Measurements from ENCODE around the gene TIPARP. TPM values are rescaled to one million over a fixed set of nuclear protein-coding genes. Genes with fewer than 3 reads are reported as not detected.

The TIPARP gene
- polyA plus RNA-seq, 1 donor: 17.4 TPM

DNA sequence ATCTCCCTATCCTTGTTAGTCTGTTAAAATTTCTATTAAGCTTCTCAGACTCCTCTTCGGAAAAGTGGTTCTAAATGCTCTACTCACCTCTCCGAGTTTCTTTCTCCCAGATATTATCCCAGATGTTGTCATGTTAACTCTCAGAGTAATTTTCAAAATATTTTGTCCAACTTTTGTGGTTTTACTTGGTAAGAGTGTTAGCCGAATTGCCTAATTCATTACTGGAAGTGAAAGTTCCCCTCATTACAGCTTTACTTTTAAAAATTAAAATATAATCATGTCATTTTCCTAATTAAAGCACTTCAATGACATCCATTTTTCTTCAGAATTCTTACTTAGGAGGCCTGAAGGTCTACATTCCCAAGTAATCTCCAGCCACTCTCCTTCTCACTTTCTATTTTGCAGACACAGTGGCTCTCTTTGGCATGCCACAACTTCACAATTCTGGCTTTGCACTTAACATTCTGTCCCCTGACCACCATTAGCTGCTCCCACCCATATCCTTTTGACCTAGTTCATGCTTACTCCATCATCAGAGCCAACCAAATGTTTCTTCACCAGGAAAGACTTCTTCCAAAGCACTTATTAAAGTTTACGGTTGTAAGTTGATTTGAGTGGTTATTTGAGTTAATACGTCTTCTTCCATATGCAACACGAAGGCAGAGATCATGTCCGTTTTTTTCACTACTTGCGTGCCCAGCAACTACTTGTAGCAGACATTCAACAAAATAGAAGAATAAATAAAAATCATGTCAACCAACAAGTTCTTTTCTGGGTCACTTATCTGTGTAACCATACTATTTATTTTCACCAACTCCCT is 10.2 kb upstream of the TIPARP start:
- no peak overlapping the region for H3K27ac ChIP-seq (ENCODE audit: low read length)
- H3K4me3 ChIP-seq (ENCODE audit: low read length): no peak overlapping the region
- no peaks in the 10 kb centered on the region for H3K4me1 ChIP-seq (ENCODE audit: control insufficient read depth, insufficient read depth, low read length)
- no peaks in the 10 kb centered on the region for H3K9me3 ChIP-seq (ENCODE audit: control insufficient read depth, low read depth, low read length)
- 77% methylated on average over 6 of the region's 8 CpGs for WGBS (ENCODE audit: insufficient coverage, low lambda C conversion rate)
- no peaks in the 10 kb centered on the region for H3K27me3 ChIP-seq (ENCODE audit: control insufficient read depth, insufficient read depth, low read length)
- no peaks in the 10 kb centered on the region for H3K36me3 ChIP-seq (ENCODE audit: control insufficient read depth, insufficient read depth, low read length)
- no peak for DNase-seq

DNA sequence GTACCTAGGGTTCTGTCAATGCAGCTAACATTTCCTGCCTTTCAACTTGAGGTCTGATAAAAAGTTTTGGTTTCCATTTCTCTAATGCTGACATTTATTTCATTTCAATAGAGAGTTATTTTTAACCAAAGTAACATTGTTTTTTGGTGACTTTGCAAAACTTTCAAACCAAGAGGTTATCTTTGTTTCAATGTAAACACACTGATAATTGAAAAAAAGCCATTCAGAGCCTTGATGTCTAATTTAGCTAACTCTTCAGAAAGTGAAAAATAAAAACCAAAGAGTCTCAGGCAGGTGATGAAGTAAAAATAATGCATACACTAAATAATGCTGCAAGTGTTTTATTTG is 9.6 kb upstream of the TIPARP start:
- H3K9me3 ChIP-seq (ENCODE audit: control insufficient read depth, low read depth, low read length): no peaks in the 10 kb centered on the region
- no peak for DNase-seq
- no peaks in the 10 kb centered on the region for H3K36me3 ChIP-seq (ENCODE audit: control insufficient read depth, insufficient read depth, low read length)
- H3K4me1 ChIP-seq (ENCODE audit: control insufficient read depth, insufficient read depth, low read length): peaks cover 2% of the 10 kb centered on the region
- no peak overlapping the region for H3K4me3 ChIP-seq (ENCODE audit: low read length)
- no peak overlapping the region for H3K27ac ChIP-seq (ENCODE audit: low read length)
- H3K27me3 ChIP-seq (ENCODE audit: control insufficient read depth, insufficient read depth, low read length): no peaks in the 10 kb centered on the region

GRCh38 chr3:156665291-156665690 is 9.1 kb upstream of the TIPARP start:
- DNase-seq: no peak
- Histone ChIP-seq H3K27ac (ENCODE audit: low read length) (no peak overlapping the region), H3K27me3 (ENCODE audit: control insufficient read depth, insufficient read depth, low read length) (no peaks in the 10 kb centered on the region), H3K4me3 (ENCODE audit: low read length) (no peak overlapping the region), H3K9me3 (ENCODE audit: control insufficient read depth, low read depth, low read length) (no peaks in the 10 kb centered on the region), H3K36me3 (ENCODE audit: control insufficient read depth, insufficient read depth, low read length) (no peaks in the 10 kb centered on the region), H3K4me1 (ENCODE audit: control insufficient read depth, insufficient read depth, low read length) (peaks cover 3% of the 10 kb centered on the region)
- 80% methylated on average over 1 of the region's 2 CpGs for WGBS (ENCODE audit: insufficient coverage, low lambda C conversion rate)

DNA sequence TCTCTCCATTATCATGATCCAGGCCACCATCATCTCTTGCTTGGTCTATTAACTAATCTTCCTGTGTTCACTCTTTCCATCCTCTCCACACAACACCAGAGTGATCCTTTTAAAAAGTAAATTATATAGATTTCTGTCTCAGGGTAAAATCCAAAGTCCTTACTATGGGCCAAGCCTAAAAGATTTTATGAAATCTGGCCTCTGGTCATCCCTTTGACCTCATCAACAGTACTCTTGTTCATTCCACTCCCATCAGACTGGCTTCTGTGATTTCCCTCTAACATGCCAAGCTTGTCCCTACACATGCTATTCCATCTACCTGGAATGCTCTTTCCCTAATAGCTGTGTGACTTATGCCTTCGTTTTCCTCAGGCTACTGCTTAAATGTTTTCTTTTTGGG is 8.3 kb upstream of the TIPARP start:
- 71% methylated on average over 1 of the region's 1 CpG for WGBS (ENCODE audit: insufficient coverage, low lambda C conversion rate)

DNA sequence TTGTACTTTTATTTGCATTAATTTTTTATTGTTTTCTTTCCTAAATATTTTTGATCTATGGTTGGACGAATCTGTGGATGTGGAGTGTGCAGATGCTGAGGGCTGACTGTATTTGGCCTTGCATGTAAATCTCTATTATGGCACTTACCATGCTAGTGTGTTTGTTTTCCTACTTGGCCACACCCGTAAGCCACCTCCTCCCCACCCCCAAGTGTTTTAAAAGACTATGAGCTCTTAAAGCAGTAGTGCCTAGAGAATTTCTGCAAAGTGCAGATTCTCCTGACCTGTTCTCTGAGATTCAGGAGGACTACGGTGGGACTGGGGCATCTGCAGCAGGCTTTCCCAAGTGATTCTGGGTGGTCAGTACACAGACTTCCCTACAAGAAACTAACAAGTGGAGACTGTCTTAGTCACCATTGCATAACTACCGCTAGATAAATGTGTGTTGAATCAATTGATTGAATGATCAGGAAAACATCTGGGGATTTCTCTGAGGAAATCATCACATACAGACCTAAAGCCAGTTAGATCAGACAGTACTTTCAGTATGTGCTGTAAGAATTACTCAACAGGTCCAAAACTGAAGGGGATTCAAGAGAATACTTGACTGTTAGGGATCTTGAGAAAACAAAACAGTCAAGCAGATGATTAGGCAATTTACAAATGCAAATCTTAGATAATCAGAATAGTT is 6.2 kb upstream of the TIPARP start:
- no CpG with 5 or more reads among the region's 4 CpGs for WGBS (ENCODE audit: insufficient coverage, low lambda C conversion rate)
- H3K4me3 ChIP-seq (ENCODE audit: low read length): no peak overlapping the region
- H3K4me1 ChIP-seq (ENCODE audit: control insufficient read depth, insufficient read depth, low read length): peaks cover 3% of the 10 kb centered on the region
- no peak for DNase-seq
- no peaks in the 10 kb centered on the region for H3K36me3 ChIP-seq (ENCODE audit: control insufficient read depth, insufficient read depth, low read length)
- no peak overlapping the region for H3K27ac ChIP-seq (ENCODE audit: low read length)
- H3K9me3 ChIP-seq (ENCODE audit: control insufficient read depth, low read depth, low read length): no peaks in the 10 kb centered on the region
- H3K27me3 ChIP-seq (ENCODE audit: control insufficient read depth, insufficient read depth, low read length): no peaks in the 10 kb centered on the region

More for the DNA sequence above, 8.3 kb upstream of the TIPARP start:
- Histone ChIP-seq H3K27ac (ENCODE audit: low read length) (no peak overlapping the region), H3K9me3 (ENCODE audit: control insufficient read depth, low read depth, low read length) (no peaks in the 10 kb centered on the region), H3K27me3 (ENCODE audit: control insufficient read depth, insufficient read depth, low read length) (no peaks in the 10 kb centered on the region), H3K36me3 (ENCODE audit: control insufficient read depth, insufficient read depth, low read length) (no peaks in the 10 kb centered on the region), H3K4me1 (ENCODE audit: control insufficient read depth, insufficient read depth, low read length) (peaks cover 3% of the 10 kb centered on the region), H3K4me3 (ENCODE audit: low read length) (no peak overlapping the region)
- DNase-seq: no peak

DNA sequence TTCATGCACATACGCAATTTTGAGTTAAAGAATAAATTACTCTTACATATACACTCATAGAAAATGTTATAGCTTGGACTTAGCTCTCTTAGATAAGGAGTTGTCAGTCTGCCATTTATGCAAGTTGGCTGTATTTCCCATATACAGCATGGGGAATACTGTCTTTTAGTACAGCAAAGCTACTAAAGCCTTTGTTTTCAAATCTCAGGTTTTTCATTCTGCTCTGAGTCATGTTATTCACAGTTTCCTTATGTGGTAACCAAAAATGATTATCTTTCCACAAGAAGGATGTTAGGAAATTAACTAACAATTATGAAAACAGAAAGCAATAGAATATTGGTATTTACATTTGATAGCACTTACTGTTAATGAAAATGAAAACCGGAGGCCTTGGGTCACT is 4.3 kb upstream of the TIPARP start:
- Histone ChIP-seq H3K9me3 (ENCODE audit: control insufficient read depth, low read depth, low read length) (no peaks in the 10 kb centered on the region), H3K36me3 (ENCODE audit: control insufficient read depth, insufficient read depth, low read length) (no peaks in the 10 kb centered on the region), H3K4me3 (ENCODE audit: low read length) (no peak overlapping the region), H3K27ac (ENCODE audit: low read length) (peak overlapping the region; percentile 16), H3K4me1 (ENCODE audit: control insufficient read depth, insufficient read depth, low read length) (peaks cover 3% of the 10 kb centered on the region), H3K27me3 (ENCODE audit: control insufficient read depth, insufficient read depth, low read length) (no peaks in the 10 kb centered on the region)
- DNase-seq: peak; percentile 36 to 61
- 83% methylated on average over 1 of the region's 2 CpGs for WGBS (ENCODE audit: insufficient coverage, low lambda C conversion rate)

DNA sequence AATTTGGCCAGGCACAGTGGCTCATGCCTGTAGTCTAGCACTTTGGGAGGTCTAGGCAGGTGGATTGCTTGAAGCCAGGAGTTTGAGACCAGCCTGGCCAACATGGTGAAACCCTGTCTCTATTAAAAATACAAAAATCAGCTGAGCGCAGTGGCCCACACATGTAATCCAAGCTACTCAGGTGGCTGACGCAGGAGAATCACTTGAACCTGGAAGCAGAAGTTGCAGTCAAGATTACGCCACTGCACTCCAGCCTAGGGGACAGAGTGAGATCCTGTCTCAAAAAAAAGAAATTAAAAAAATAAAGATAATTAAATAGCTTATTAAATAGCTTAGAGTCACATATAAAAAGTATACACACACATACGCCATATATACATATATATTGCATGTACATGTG is 3.7 kb upstream of the TIPARP start:
- H3K27me3 ChIP-seq (ENCODE audit: control insufficient read depth, insufficient read depth, low read length): no peaks in the 10 kb centered on the region
- peaks cover 3% of the 10 kb centered on the region for H3K4me1 ChIP-seq (ENCODE audit: control insufficient read depth, insufficient read depth, low read length)
- whole genome bisulfite sequencing (ENCODE audit: insufficient coverage, low lambda C conversion rate): 100% methylated on average over 2 of the region's 4 CpGs
- no peaks in the 10 kb centered on the region for H3K36me3 ChIP-seq (ENCODE audit: control insufficient read depth, insufficient read depth, low read length)
- H3K27ac ChIP-seq (ENCODE audit: low read length): no peak overlapping the region
- no peaks in the 10 kb centered on the region for H3K9me3 ChIP-seq (ENCODE audit: control insufficient read depth, low read depth, low read length)
- H3K4me3 ChIP-seq (ENCODE audit: low read length): no peak overlapping the region
- DNase-seq: no peak

GRCh38 chr3:156673732-156674045 is 701 bp upstream of the TIPARP start:
- WGBS (ENCODE audit: insufficient coverage, low lambda C conversion rate): 0% methylated on average over 3 of the region's 10 CpGs
- H3K4me1 ChIP-seq (ENCODE audit: control insufficient read depth, insufficient read depth, low read length): peaks cover 10% of the 10 kb centered on the region
- DNase-seq: no peak
- no peaks in the 10 kb centered on the region for H3K27me3 ChIP-seq (ENCODE audit: control insufficient read depth, insufficient read depth, low read length)
- H3K4me3 ChIP-seq (ENCODE audit: low read length): peak overlapping the region; percentile 93
- peak overlapping the region; percentile 98 for H3K27ac ChIP-seq (ENCODE audit: low read length)
- H3K36me3 ChIP-seq (ENCODE audit: control insufficient read depth, insufficient read depth, low read length): peaks cover 9% of the 10 kb centered on the region
- no peaks in the 10 kb centered on the region for H3K9me3 ChIP-seq (ENCODE audit: control insufficient read depth, low read depth, low read length)

- Histone ChIP-seq H3K4me1 (ENCODE audit: control insufficient read depth, insufficient read depth, low read length) (peaks cover 7% of the 10 kb centered on the region), H3K36me3 (ENCODE audit: control insufficient read depth, insufficient read depth, low read length) (peaks cover 13% of the 10 kb centered on the region), H3K4me3 (ENCODE audit: low read length) (peak overlapping the region; percentile 93), H3K27me3 (ENCODE audit: control insufficient read depth, insufficient read depth, low read length) (no peaks in the 10 kb centered on the region), H3K9me3 (ENCODE audit: control insufficient read depth, low read depth, low read length) (no peaks in the 10 kb centered on the region), H3K27ac (ENCODE audit: low read length) (peak overlapping the region; percentile 98)
- peak; percentile 49 to 70 for DNase-seq
- WGBS (ENCODE audit: insufficient coverage, low lambda C conversion rate): no CpG with 5 or more reads among the region's 93 CpGs
These were observed 780 bp downstream of the TIPARP start for GRCh38 chr3:156674911-156675829.
